ENCODE results near the gene GET4. TPM values are rescaled to one million over a fixed set of nuclear protein-coding genes. Genes with fewer than 3 reads are reported as not detected.

The GET4 gene
- total and polyA plus RNA-seq, 12 donors, result 38.3 to 190 (median 69.4) TPM

- TF ChIP-seq POLR2A (IDR thresholded peaks at IDR 0.05), result no peak
- no peak for TF ChIP-seq CTCF (IDR thresholded peaks at IDR 0.05)
- 46 to 60% (median 59%) methylated on average over 3 to 27 of the region's 27 CpGs for WGBS, 4 donors
- intact Hi-C loops (cut with DNase I), result no loop called here
- H3K27me3 ChIP-seq, result no peaks in the 10 kb centered on the region
- no peak overlapping the region for H3K4me3 ChIP-seq
- no peaks in the 10 kb centered on the region for H3K9me3 ChIP-seq (replicated peaks in 1 of 3)
- peaks cover 0 to 40% of the 10 kb centered on the region in 2 donors for H3K36me3 ChIP-seq (replicated peaks in 1 of 2)
- peaks cover 5 to 8% of the 10 kb centered on the region in 2 donors for H3K4me1 ChIP-seq (replicated peaks in 1 of 2)
- peak; percentile 60 to 84 (median 75) for DNase-seq
- peak overlapping the region in 1 of 5 donors; percentile 34 for H3K27ac ChIP-seq
Observed at GRCh38 chr7:897771-898376, 21.5 kb downstream of the GET4 start.

GRCh38 chr7:898460-898854 lies 22.1 kb downstream of the GET4 start:
- H3K36me3 ChIP-seq (replicated peaks in 1 of 2), result peaks cover 0 to 40% of the 10 kb centered on the region in 2 donors
- 79 to 87% (median 85%) methylated on average over 6 to 18 of the region's 18 CpGs for WGBS, 4 donors
- peaks cover 5 to 8% of the 10 kb centered on the region in 2 donors for H3K4me1 ChIP-seq (replicated peaks in 1 of 2)
- TF ChIP-seq CTCF (IDR thresholded peaks at IDR 0.05) (no peak), POLR2A (IDR thresholded peaks at IDR 0.05) (no peak)
- H3K27me3 ChIP-seq, result no peaks in the 10 kb centered on the region
- intact Hi-C loops (cut with DNase I), result no loop called here
- no peak for DNase-seq
- H3K4me3 ChIP-seq, result no peak overlapping the region
- H3K9me3 ChIP-seq (replicated peaks in 1 of 3), result no peaks in the 10 kb centered on the region
- no peak overlapping the region for H3K27ac ChIP-seq

- peaks cover 5 to 8% of the 10 kb centered on the region in 2 donors for H3K4me1 ChIP-seq (replicated peaks in 1 of 2)
- H3K27ac ChIP-seq, result no peak overlapping the region
- TF ChIP-seq CTCF (IDR thresholded peaks at IDR 0.05) (no peak), POLR2A (IDR thresholded peaks at IDR 0.05) (no peak)
- intact Hi-C loops (cut with DNase I), result no loop called here
- H3K27me3 ChIP-seq, result no peaks in the 10 kb centered on the region
- WGBS, 4 donors, result 85 to 92% (median 91%) methylated on average over 25 to 54 of the region's 54 CpGs
- no peaks in the 10 kb centered on the region for H3K9me3 ChIP-seq (replicated peaks in 1 of 3)
- H3K36me3 ChIP-seq (replicated peaks in 1 of 2), result peaks cover 0 to 34% of the 10 kb centered on the region in 2 donors
- H3K4me3 ChIP-seq, result no peak overlapping the region
- no peak for DNase-seq
Observed at GRCh38 chr7:898855-899681, 22.7 kb downstream of the GET4 start.

- Histone ChIP-seq H3K4me3 (no peak overlapping the region), H3K27me3 (no peaks in the 10 kb centered on the region), H3K27ac (no peak overlapping the region), H3K9me3 (replicated peaks in 1 of 3) (no peaks in the 10 kb centered on the region), H3K4me1 (replicated peaks in 1 of 2) (peaks cover 5 to 8% of the 10 kb centered on the region in 2 donors), H3K36me3 (replicated peaks in 1 of 2) (peaks cover 0 to 26% of the 10 kb centered on the region in 2 donors)
- no peak for DNase-seq
- intact Hi-C loops (cut with DNase I), result no loop called here
- 95 to 97% (median 95%) methylated on average over 9 to 16 of the region's 16 CpGs for WGBS, 4 donors
- TF ChIP-seq POLR2A (IDR thresholded peaks at IDR 0.05), result no peak
- no peak for TF ChIP-seq CTCF (IDR thresholded peaks at IDR 0.05)
Observed at GRCh38 chr7:899806-900205, 23.5 kb downstream of the GET4 start.

Measured in adrenal gland (tissue), 12 donors.